Upper lobe of left lung (tissue), 4 donors: ENCODE measurements around the gene ILK.
A peak's percentile ranks its signal among the peaks of the same experiment; 100 is the strongest.

Source experiments
- EP300 ChIP-seq, 4 donors: sonication (generic); formaldehyde crosslinking; IDR thresholded peaks; one replicate each; pipeline ENCODE4 v1.5.1; 2017; ENCODE audit warnings: antibody characterized with exemption in 4 of 4, control low read depth in 2 of 4
- POLR2AphosphoS5 ChIP-seq, 2 donors: sonication (generic); formaldehyde crosslinking; IDR thresholded peaks; one replicate each; pipeline ENCODE4 v1.5.1; 2017; ENCODE audit warnings: antibody characterized with exemption in 2 of 2
- TF ChIP-seq, protein P1 (sequence below), 6 experiments: fragments of 450-650 bp in 4 of 6; fragments of 200-600 bp in 2 of 6; sonication (generic) in 2 of 6; IDR thresholded peaks; one replicate each; pipeline ENCODE4 v1.5.1; 2016 to 2019; ENCODE audit warnings: antibody characterized with exemption in 6 of 6

- TF ChIP-seq, protein P1, sequence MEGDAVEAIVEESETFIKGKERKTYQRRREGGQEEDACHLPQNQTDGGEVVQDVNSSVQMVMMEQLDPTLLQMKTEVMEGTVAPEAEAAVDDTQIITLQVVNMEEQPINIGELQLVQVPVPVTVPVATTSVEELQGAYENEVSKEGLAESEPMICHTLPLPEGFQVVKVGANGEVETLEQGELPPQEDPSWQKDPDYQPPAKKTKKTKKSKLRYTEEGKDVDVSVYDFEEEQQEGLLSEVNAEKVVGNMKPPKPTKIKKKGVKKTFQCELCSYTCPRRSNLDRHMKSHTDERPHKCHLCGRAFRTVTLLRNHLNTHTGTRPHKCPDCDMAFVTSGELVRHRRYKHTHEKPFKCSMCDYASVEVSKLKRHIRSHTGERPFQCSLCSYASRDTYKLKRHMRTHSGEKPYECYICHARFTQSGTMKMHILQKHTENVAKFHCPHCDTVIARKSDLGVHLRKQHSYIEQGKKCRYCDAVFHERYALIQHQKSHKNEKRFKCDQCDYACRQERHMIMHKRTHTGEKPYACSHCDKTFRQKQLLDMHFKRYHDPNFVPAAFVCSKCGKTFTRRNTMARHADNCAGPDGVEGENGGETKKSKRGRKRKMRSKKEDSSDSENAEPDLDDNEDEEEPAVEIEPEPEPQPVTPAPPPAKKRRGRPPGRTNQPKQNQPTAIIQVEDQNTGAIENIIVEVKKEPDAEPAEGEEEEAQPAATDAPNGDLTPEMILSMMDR (IDR thresholded peaks at IDR 0.05), result peak in 3 of 6 experiments; percentile 25 to 68 (median 34)
- TF ChIP-seq POLR2AphosphoS5 (IDR thresholded peaks at IDR 0.05) (peak; percentile 64 to 90), EP300 (IDR thresholded peaks at IDR 0.05) (peak in 1 of 4 donors; percentile 66)
These were observed at the start of gene ILK, which contains the start of gene RRP8 for GRCh38 chr11:6603287-6604080.
